Breast epithelium (tissue), 4 donors: ENCODE data around the gene FSTL4. TPM values are rescaled to one million over a fixed set of nuclear protein-coding genes. Genes with fewer than 3 reads are reported as not detected.

Experiments used
- DNase-seq, 2 donors: peaks; one replicate each; pipeline ENCODE4 v3.0.0-alpha.2; 2019; ENCODE audit warnings: low spot score in 2 of 2
- H3K27ac ChIP-seq, 2 donors: fragments of 200-600 bp; sonication (generic) in 1 of 2; one replicate each; pipeline ENCODE4 v1.5.1; 2016 to 2019; ENCODE audit warnings: mild to moderate bottlenecking in 1 of 2
- H3K27me3 ChIP-seq, 2 donors: fragments of 200-600 bp; sonication (generic) in 1 of 2; one replicate each; pipeline versions ENCODE4 v1.5.1 to v1.6.0; 2017 to 2019; ENCODE audit warnings: control low read depth in 1 of 2, mild to moderate bottlenecking in 1 of 2
- H3K36me3 ChIP-seq: fragments of 200-600 bp; one replicate; pipeline ENCODE4 v1.5.1; 2019
- H3K4me1 ChIP-seq, 2 donors: fragments of 200-600 bp; sonication (generic); one replicate each; pipeline ENCODE4 v1.5.1; 2016 to 2019; ENCODE audit warnings: control low read depth in 1 of 2
- H3K4me3 ChIP-seq, 3 donors: fragments of 200-600 bp; sonication (generic); 1 replicate in 2 of 3; 2 replicates in 1 of 3; pipeline ENCODE4 v1.5.1; 2016 to 2019; ENCODE audit warnings: mild to moderate bottlenecking in 3 of 3, moderate library complexity in 2 of 3
- H3K9me3 ChIP-seq, 2 donors: fragments of 200-600 bp; sonication (generic) in 1 of 2; one replicate each; pipeline ENCODE4 v1.5.1; 2016 to 2019; ENCODE audit warnings: control low read depth in 1 of 2
- CTCF ChIP-seq, 3 donors: fragments of 450-650 bp; IDR thresholded peaks; one replicate each; pipeline ENCODE4 v1.5.1; 2016 to 2017; ENCODE audit warnings: antibody characterized with exemption in 3 of 3, mild to moderate bottlenecking in 3 of 3, moderate library complexity in 3 of 3
- POLR2A ChIP-seq: fragments of 450-650 bp; IDR thresholded peaks from one replicate; pipeline ENCODE4 v1.6.1; 2016; ENCODE audit warnings: antibody characterized with exemption, mild to moderate bottlenecking, moderate library complexity
- POLR2AphosphoS5 ChIP-seq, 3 donors: sonication (generic); formaldehyde crosslinking; IDR thresholded peaks; one replicate each; pipeline ENCODE4 v1.6.1; 2017; ENCODE audit warnings: antibody characterized with exemption in 3 of 3
- intact Hi-C: fragments of 100-400 bp; cut with DNase I; formaldehyde crosslinking; loops from one replicate; pipeline ENCODE4 v1.15.1; 2023; ENCODE audit warnings: low total_unique reads
- total RNA-seq, 3 donors: library from RNA; depleted of rRNA; stranded (reverse); fragments of >200 nt; gene quantifications; one replicate each; pipeline ENCODE4 v1.1.0, GENCODE V29; 2016

FSTL4 gene
- total RNA-seq, 3 donors from 2014 or later: 0.16 to 0.98 (median 0.88) TPM

- Histone ChIP-seq H3K4me3 (no peak overlapping the region), H3K27ac (no peak overlapping the region), H3K36me3 (no peaks in the 10 kb centered on the region), H3K4me1 (no peaks in the 10 kb centered on the region), H3K27me3 (no peaks in the 10 kb centered on the region), H3K9me3 (no peaks in the 10 kb centered on the region)
- no peak for DNase-seq
- intact Hi-C loops: no loop called here
- TF ChIP-seq POLR2AphosphoS5 (IDR thresholded peaks at IDR 0.05): no peak
- TF ChIP-seq CTCF (IDR thresholded peaks at IDR 0.05): no peak
Measured at GRCh38 chr5:133155326-133155969, 456.9 kb downstream of the FSTL4 start.

GRCh38 chr5:133154274-133155075 is 457.9 kb downstream of the FSTL4 start:
- DNase-seq: no peak
- Histone ChIP-seq H3K4me1 (no peaks in the 10 kb centered on the region), H3K4me3 (no peak overlapping the region), H3K27ac (no peak overlapping the region), H3K36me3 (no peaks in the 10 kb centered on the region), H3K27me3 (no peaks in the 10 kb centered on the region), H3K9me3 (no peaks in the 10 kb centered on the region)
- intact Hi-C loops: no loop called here
- no peak for TF ChIP-seq POLR2AphosphoS5 (IDR thresholded peaks at IDR 0.05)
- no peak for TF ChIP-seq POLR2A
- TF ChIP-seq CTCF (IDR thresholded peaks at IDR 0.05): no peak

- TF ChIP-seq CTCF (IDR thresholded peaks at IDR 0.05) (no peak), POLR2A (no peak), POLR2AphosphoS5 (IDR thresholded peaks at IDR 0.05) (no peak)
- no peak overlapping the region for H3K4me3 ChIP-seq
- no peaks in the 10 kb centered on the region for H3K4me1 ChIP-seq
Measured at GRCh38 chr5:133150909-133151544, 461.3 kb downstream of the FSTL4 start.

GRCh38 chr5:133149345-133149744 is 463.0 kb downstream of the FSTL4 start:
- Histone ChIP-seq H3K27ac (no peak overlapping the region), H3K36me3 (no peaks in the 10 kb centered on the region)
- TF ChIP-seq POLR2A (no peak), POLR2AphosphoS5 (IDR thresholded peaks at IDR 0.05) (no peak), CTCF (IDR thresholded peaks at IDR 0.05) (no peak)

More at GRCh38 chr5:133150909-133151544, 461.3 kb downstream of the FSTL4 start:
- no peaks in the 10 kb centered on the region for H3K27me3 ChIP-seq
- H3K36me3 ChIP-seq: no peaks in the 10 kb centered on the region
- H3K27ac ChIP-seq: no peak overlapping the region
- H3K9me3 ChIP-seq: no peaks in the 10 kb centered on the region
- intact Hi-C loops: no loop called here
- DNase-seq: no peak

More at GRCh38 chr5:133149345-133149744, 463.0 kb downstream of the FSTL4 start:
- no peaks in the 10 kb centered on the region for H3K27me3 ChIP-seq
- H3K9me3 ChIP-seq: no peaks in the 10 kb centered on the region
- DNase-seq: no peak
- H3K4me1 ChIP-seq: no peaks in the 10 kb centered on the region
- no peak overlapping the region for H3K4me3 ChIP-seq
- intact Hi-C loops: no loop called here
